ENCODE results near the gene ARF6. TPM values are rescaled to one million over a fixed set of nuclear protein-coding genes. Genes with fewer than 3 reads are reported as not detected.

ARF6 gene
- polyA plus RNA-seq, 1 of the 3 experiments (the other 2 are of a cell fraction) = 45.2 TPM

DNA sequence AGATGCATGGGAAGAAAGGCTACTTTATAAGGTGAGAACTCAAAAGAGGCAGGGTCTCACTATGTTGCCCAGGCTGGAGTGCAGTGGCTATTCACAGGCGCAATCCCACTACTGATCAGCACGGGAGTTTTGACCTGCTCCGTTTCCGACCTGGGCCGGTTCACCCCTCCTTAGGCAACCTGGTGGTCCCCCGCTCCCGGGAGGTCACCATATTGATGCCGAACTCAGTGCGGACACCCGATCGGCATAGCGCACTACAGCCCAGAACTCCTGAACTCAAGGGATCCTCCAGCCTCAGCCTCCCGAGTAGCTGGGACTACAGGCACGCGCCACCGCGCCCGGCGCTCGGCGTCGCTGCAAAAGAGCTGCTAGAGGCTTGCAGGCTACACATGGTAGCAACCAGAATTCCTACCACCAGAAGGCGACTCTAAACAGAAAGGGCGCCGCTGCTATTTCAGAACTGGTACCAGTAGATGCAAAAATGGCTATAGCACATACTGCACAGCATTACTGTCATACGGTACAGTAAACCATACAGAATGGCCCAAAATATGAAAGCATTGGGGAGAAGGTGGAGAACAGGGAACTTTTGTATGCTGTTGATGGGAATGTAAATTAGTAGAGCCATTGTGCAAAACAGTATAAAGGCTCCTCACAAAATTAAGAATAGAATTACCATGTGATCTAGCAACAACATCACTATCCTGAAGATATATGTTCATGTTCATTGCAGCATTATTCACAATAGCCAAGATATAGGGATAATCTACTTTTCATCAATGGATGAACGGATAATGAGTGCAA is 39.1 kb upstream of the ARF6 start:
- ChIA-PET CTCF (interaction anchor here (0.6 to 14.5 kb wide), 31 partner anchors 8 to 715 kb away, joined by 3 to 202 read pairs (median 4); partner anchors contain the start of genes DNAAF2 and VCPKMT), POLR2A (interaction anchor here (0.6 to 2.1 kb wide), 3 partner anchors 9 to 1380 kb away, joined by 3 to 18 read pairs (median 4); partner anchors contain the start of gene ARF6)
- Histone ChIP-seq H3F3A (replicated peaks; ENCODE audit: insufficient read depth) (peaks cover 19% of the 10 kb centered on the region), H3K36me3 (replicated peaks in 1 of 2; ENCODE audit: control insufficient read depth in 1 of 2, insufficient read depth in 2 of 2, low read length in 1 of 2) (peaks cover 19 to 23% of the 10 kb centered on the region in 2 experiments), H3K4me3 (ENCODE audit: low read depth in 2 of 2, low read length in 1 of 2) (peak overlapping the region; percentile 85 to 87), H3K27me3 (ENCODE audit: insufficient read depth) (no peaks in the 10 kb centered on the region), H3K9me3 (no peaks in the 10 kb centered on the region), H3K79me2 (ENCODE audit: insufficient read depth) (peaks cover 38% of the 10 kb centered on the region), H3K4me2 (peak overlapping the region; percentile 86; the same call in 1 of the 2 replicates), H2AFZ (ENCODE audit: low read depth) (peak overlapping the region; percentile 97), H4K20me1 (ENCODE audit: insufficient read depth) (no peaks in the 10 kb centered on the region), H3K4me1 (ENCODE audit: control insufficient read depth in 1 of 2, insufficient read depth in 2 of 2, low read depth in 1 of 2, low read length in 1 of 2) (peaks cover 0 to 3% of the 10 kb centered on the region in 2 experiments; a peak in 3 of 4 replicates), H3K9me2 (no peaks in the 10 kb centered on the region), H3K9ac (0 out of 2 replicates have a peak overlapping the region, but pooled peaks have one; percentile 90), H3K27ac (ENCODE audit: low read depth in 2 of 2, low read length in 1 of 2) (no peak overlapping the region)
- peak; percentile 69 for DNase-seq
- WGBS (ENCODE audit: low lambda C conversion rate) = 19% methylated on average over 5 of the region's 27 CpGs
- TF ChIP-seq FOXM1 (IDR thresholded peaks at IDR 0.05; ENCODE audit: low read depth) = no peak
- TF ChIP-seq, protein P1, sequence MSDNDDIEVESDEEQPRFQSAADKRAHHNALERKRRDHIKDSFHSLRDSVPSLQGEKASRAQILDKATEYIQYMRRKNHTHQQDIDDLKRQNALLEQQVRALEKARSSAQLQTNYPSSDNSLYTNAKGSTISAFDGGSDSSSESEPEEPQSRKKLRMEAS (IDR thresholded peaks at IDR 0.05; ENCODE audit: low read depth) = peak; percentile 92
- TF ChIP-seq, protein P2, sequence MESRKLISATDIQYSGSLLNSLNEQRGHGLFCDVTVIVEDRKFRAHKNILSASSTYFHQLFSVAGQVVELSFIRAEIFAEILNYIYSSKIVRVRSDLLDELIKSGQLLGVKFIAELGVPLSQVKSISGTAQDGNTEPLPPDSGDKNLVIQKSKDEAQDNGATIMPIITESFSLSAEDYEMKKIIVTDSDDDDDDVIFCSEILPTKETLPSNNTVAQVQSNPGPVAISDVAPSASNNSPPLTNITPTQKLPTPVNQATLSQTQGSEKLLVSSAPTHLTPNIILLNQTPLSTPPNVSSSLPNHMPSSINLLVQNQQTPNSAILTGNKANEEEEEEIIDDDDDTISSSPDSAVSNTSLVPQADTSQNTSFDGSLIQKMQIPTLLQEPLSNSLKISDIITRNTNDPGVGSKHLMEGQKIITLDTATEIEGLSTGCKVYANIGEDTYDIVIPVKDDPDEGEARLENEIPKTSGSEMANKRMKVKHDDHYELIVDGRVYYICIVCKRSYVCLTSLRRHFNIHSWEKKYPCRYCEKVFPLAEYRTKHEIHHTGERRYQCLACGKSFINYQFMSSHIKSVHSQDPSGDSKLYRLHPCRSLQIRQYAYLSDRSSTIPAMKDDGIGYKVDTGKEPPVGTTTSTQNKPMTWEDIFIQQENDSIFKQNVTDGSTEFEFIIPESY (IDR thresholded peaks at IDR 0.05; ENCODE audit: borderline replicate concordance, low read depth) = no peak
- no peak for TF ChIP-seq NRF1 (IDR thresholded peaks at IDR 0.05; ENCODE audit: low read depth, low read length)
- TF ChIP-seq, protein P3, sequence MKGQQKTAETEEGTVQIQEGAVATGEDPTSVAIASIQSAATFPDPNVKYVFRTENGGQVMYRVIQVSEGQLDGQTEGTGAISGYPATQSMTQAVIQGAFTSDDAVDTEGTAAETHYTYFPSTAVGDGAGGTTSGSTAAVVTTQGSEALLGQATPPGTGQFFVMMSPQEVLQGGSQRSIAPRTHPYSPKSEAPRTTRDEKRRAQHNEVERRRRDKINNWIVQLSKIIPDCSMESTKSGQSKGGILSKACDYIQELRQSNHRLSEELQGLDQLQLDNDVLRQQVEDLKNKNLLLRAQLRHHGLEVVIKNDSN (IDR thresholded peaks at IDR 0.05; ENCODE audit: borderline replicate concordance, low read depth) = no peak
- TF ChIP-seq, protein P4, sequence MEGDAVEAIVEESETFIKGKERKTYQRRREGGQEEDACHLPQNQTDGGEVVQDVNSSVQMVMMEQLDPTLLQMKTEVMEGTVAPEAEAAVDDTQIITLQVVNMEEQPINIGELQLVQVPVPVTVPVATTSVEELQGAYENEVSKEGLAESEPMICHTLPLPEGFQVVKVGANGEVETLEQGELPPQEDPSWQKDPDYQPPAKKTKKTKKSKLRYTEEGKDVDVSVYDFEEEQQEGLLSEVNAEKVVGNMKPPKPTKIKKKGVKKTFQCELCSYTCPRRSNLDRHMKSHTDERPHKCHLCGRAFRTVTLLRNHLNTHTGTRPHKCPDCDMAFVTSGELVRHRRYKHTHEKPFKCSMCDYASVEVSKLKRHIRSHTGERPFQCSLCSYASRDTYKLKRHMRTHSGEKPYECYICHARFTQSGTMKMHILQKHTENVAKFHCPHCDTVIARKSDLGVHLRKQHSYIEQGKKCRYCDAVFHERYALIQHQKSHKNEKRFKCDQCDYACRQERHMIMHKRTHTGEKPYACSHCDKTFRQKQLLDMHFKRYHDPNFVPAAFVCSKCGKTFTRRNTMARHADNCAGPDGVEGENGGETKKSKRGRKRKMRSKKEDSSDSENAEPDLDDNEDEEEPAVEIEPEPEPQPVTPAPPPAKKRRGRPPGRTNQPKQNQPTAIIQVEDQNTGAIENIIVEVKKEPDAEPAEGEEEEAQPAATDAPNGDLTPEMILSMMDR (IDR thresholded peaks at IDR 0.05) = peak; percentile 90
- TF ChIP-seq MXI1 (IDR thresholded peaks at IDR 0.05; ENCODE audit: low read depth, low read length) = peak; percentile 61
- TF ChIP-seq, protein P5, sequence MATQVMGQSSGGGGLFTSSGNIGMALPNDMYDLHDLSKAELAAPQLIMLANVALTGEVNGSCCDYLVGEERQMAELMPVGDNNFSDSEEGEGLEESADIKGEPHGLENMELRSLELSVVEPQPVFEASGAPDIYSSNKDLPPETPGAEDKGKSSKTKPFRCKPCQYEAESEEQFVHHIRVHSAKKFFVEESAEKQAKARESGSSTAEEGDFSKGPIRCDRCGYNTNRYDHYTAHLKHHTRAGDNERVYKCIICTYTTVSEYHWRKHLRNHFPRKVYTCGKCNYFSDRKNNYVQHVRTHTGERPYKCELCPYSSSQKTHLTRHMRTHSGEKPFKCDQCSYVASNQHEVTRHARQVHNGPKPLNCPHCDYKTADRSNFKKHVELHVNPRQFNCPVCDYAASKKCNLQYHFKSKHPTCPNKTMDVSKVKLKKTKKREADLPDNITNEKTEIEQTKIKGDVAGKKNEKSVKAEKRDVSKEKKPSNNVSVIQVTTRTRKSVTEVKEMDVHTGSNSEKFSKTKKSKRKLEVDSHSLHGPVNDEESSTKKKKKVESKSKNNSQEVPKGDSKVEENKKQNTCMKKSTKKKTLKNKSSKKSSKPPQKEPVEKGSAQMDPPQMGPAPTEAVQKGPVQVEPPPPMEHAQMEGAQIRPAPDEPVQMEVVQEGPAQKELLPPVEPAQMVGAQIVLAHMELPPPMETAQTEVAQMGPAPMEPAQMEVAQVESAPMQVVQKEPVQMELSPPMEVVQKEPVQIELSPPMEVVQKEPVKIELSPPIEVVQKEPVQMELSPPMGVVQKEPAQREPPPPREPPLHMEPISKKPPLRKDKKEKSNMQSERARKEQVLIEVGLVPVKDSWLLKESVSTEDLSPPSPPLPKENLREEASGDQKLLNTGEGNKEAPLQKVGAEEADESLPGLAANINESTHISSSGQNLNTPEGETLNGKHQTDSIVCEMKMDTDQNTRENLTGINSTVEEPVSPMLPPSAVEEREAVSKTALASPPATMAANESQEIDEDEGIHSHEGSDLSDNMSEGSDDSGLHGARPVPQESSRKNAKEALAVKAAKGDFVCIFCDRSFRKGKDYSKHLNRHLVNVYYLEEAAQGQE (IDR thresholded peaks at IDR 0.05; ENCODE audit: low read depth, low read length) = peak; percentile 40; the same call in 1 of the 2 replicates
- TF ChIP-seq TAF1 (IDR thresholded peaks at IDR 0.05; ENCODE audit: borderline replicate concordance, low read depth, low read length) = peak; percentile 41; the same call in 1 of the 2 replicates
- TF ChIP-seq ELF1 (IDR thresholded peaks at IDR 0.05) = no peak
- TF ChIP-seq RCOR1 (IDR thresholded peaks at IDR 0.05; ENCODE audit: low read length) = peak; percentile 87
- TF ChIP-seq, protein P6, sequence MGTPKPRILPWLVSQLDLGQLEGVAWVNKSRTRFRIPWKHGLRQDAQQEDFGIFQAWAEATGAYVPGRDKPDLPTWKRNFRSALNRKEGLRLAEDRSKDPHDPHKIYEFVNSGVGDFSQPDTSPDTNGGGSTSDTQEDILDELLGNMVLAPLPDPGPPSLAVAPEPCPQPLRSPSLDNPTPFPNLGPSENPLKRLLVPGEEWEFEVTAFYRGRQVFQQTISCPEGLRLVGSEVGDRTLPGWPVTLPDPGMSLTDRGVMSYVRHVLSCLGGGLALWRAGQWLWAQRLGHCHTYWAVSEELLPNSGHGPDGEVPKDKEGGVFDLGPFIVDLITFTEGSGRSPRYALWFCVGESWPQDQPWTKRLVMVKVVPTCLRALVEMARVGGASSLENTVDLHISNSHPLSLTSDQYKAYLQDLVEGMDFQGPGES (IDR thresholded peaks at IDR 0.05; ENCODE audit: low read depth, low read length) = no peak
- no peak for TF ChIP-seq POLR2AphosphoS5 (IDR thresholded peaks at IDR 0.05; ENCODE audit: low read depth, low read length)
- TF ChIP-seq GABPA (IDR thresholded peaks at IDR 0.05; ENCODE audit: low read depth) = no peak
- TF ChIP-seq TCF12 (IDR thresholded peaks at IDR 0.05) = peak; percentile 53
- TF ChIP-seq MEF2A (IDR thresholded peaks at IDR 0.05; ENCODE audit: borderline replicate concordance, low read depth) = no peak
- TF ChIP-seq YY1 (IDR thresholded peaks at IDR 0.05; ENCODE audit: low read depth) = peak; percentile 42; the same call in 1 of the 2 replicates
- peak; percentile 41 for TF ChIP-seq CHD2 (IDR thresholded peaks at IDR 0.05; ENCODE audit: low read length, partially characterized antibody)
- TF ChIP-seq NFIC (IDR thresholded peaks at IDR 0.05; ENCODE audit: borderline replicate concordance) = no peak
- no peak for TF ChIP-seq EZH2phosphoT487 (IDR thresholded peaks at IDR 0.05; ENCODE audit: borderline replicate concordance, low read depth)
- TF ChIP-seq EP300 (IDR thresholded peaks at IDR 0.05; ENCODE audit: borderline replicate concordance in 1 of 2, low read depth in 1 of 2, low read length in 1 of 2) = no peak
- peak; percentile 58 for TF ChIP-seq RAD21 (IDR thresholded peaks at IDR 0.05; ENCODE audit: low read length)
- TF ChIP-seq FOXJ3 (CRISPR knock-in tag; IDR thresholded peaks at IDR 0.05) = 0 out of 2 replicates have a peak, but pooled peaks have one; percentile 29
